H7 (cell line): ENCODE measurements around the gene SGCD. TPM values are rescaled to one million over a fixed set of nuclear protein-coding genes. Genes with fewer than 3 reads are reported as not detected.

Source experiments
- DNase-seq: peaks from one replicate; pipeline ENCODE4 v3.0.0; 2012
- H3K27me3 ChIP-seq: 2 replicates; pipeline ENCODE4 v1.6.0; 2011; ENCODE audit warnings: mild to moderate bottlenecking, low read length; ENCODE audit not compliant: control insufficient read depth, insufficient read depth
- H3K36me3 ChIP-seq: replicated peaks from 2 replicates; pipeline ENCODE4 v1.5.1; 2011; ENCODE audit warnings: low read length; ENCODE audit not compliant: control insufficient read depth, insufficient read depth
- H3K4me3 ChIP-seq: 2 replicates; pipeline ENCODE4 v1.5.1; 2011; ENCODE audit warnings: low read depth, mild to moderate bottlenecking, control low read depth, low read length, moderate library complexity; ENCODE audit not compliant: insufficient read depth
- total RNA-seq: library from RNA; depleted of rRNA; stranded (reverse); fragments of >200 nt; shearing (Covaris generic); gene quantifications from 2 replicates; pipeline ENCODE4 v1.2.3, GENCODE V29; 2014

SGCD gene
- total RNA-seq, 1 experiment from 2014 or later: not detected

GRCh38 chr5:156682971-156683370, 356.0 kb downstream of the SGCD start:
- no peaks in the 10 kb centered on the region for H3K36me3 ChIP-seq
- H3K27me3 ChIP-seq: no peaks in the 10 kb centered on the region
- no peak overlapping the region for H3K4me3 ChIP-seq
- DNase-seq: no peak

- DNase-seq: no peak
- Histone ChIP-seq H3K36me3 (no peaks in the 10 kb centered on the region), H3K27me3 (no peaks in the 10 kb centered on the region)
These were observed 356.5 kb downstream of the SGCD start for GRCh38 chr5:156683509-156683908.

GRCh38 chr5:156684216-156684615, 357.3 kb downstream of the SGCD start:
- H3K4me3 ChIP-seq: no peak overlapping the region
- H3K36me3 ChIP-seq: no peaks in the 10 kb centered on the region
- no peak for DNase-seq
- H3K27me3 ChIP-seq: no peaks in the 10 kb centered on the region

More at GRCh38 chr5:156683509-156683908, 356.5 kb downstream of the SGCD start:
- H3K4me3 ChIP-seq: no peak overlapping the region

GRCh38 chr5:156685481-156685880, 358.5 kb downstream of the SGCD start:
- no peaks in the 10 kb centered on the region for H3K36me3 ChIP-seq
- DNase-seq: no peak
- no peak overlapping the region for H3K4me3 ChIP-seq
- H3K27me3 ChIP-seq: no peaks in the 10 kb centered on the region

- no peaks in the 10 kb centered on the region for H3K27me3 ChIP-seq
- no peak for DNase-seq
- H3K4me3 ChIP-seq: no peak overlapping the region
- no peaks in the 10 kb centered on the region for H3K36me3 ChIP-seq
These were observed 359.4 kb downstream of the SGCD start for GRCh38 chr5:156686380-156686779.

- H3K36me3 ChIP-seq: no peaks in the 10 kb centered on the region
- H3K27me3 ChIP-seq: no peaks in the 10 kb centered on the region
- H3K4me3 ChIP-seq: no peak overlapping the region
- DNase-seq: no peak
These were observed 359.8 kb downstream of the SGCD start for GRCh38 chr5:156686796-156687195.

GRCh38 chr5:156687514-156687913, 360.6 kb downstream of the SGCD start:
- H3K27me3 ChIP-seq: no peaks in the 10 kb centered on the region
- H3K36me3 ChIP-seq: no peaks in the 10 kb centered on the region
- DNase-seq: no peak
- no peak overlapping the region for H3K4me3 ChIP-seq

GRCh38 chr5:156691572-156691971, 364.6 kb downstream of the SGCD start:
- Histone ChIP-seq H3K4me3 (no peak overlapping the region), H3K27me3 (no peaks in the 10 kb centered on the region), H3K36me3 (no peaks in the 10 kb centered on the region)
- no peak for DNase-seq

GRCh38 chr5:156693113-156693512, 366.1 kb downstream of the SGCD start:
- H3K36me3 ChIP-seq: no peaks in the 10 kb centered on the region
- no peaks in the 10 kb centered on the region for H3K27me3 ChIP-seq
- no peak for DNase-seq
- no peak overlapping the region for H3K4me3 ChIP-seq

GRCh38 chr5:156694598-156694997, 367.6 kb downstream of the SGCD start:
- no peak for DNase-seq
- no peaks in the 10 kb centered on the region for H3K27me3 ChIP-seq
- no peak overlapping the region for H3K4me3 ChIP-seq
- no peaks in the 10 kb centered on the region for H3K36me3 ChIP-seq

GRCh38 chr5:156695774-156696173, 368.8 kb downstream of the SGCD start:
- Histone ChIP-seq H3K4me3 (no peak overlapping the region), H3K36me3 (no peaks in the 10 kb centered on the region), H3K27me3 (no peaks in the 10 kb centered on the region)
- DNase-seq: no peak

- Histone ChIP-seq H3K4me3 (no peak overlapping the region), H3K27me3 (no peaks in the 10 kb centered on the region), H3K36me3 (no peaks in the 10 kb centered on the region)
- DNase-seq: no peak
These were observed 371.4 kb downstream of the SGCD start for GRCh38 chr5:156698323-156698722.

- Histone ChIP-seq H3K36me3 (no peaks in the 10 kb centered on the region), H3K4me3 (no peak overlapping the region), H3K27me3 (no peaks in the 10 kb centered on the region)
- DNase-seq: no peak
These were observed 372.2 kb downstream of the SGCD start for GRCh38 chr5:156699147-156699546.

GRCh38 chr5:156704139-156704538, 377.2 kb downstream of the SGCD start:
- Histone ChIP-seq H3K27me3 (no peaks in the 10 kb centered on the region), H3K4me3 (no peak overlapping the region), H3K36me3 (no peaks in the 10 kb centered on the region)
- no peak for DNase-seq

GRCh38 chr5:156706631-156707030, 379.7 kb downstream of the SGCD start:
- Histone ChIP-seq H3K36me3 (no peaks in the 10 kb centered on the region), H3K27me3 (no peaks in the 10 kb centered on the region), H3K4me3 (no peak overlapping the region)
- peak; percentile 14 for DNase-seq

GRCh38 chr5:156707750-156708149, 380.8 kb downstream of the SGCD start:
- Histone ChIP-seq H3K4me3 (no peak overlapping the region), H3K27me3 (no peaks in the 10 kb centered on the region), H3K36me3 (no peaks in the 10 kb centered on the region)
- DNase-seq: no peak
